ENCODE results near the gene SPATS2.

Gene SPATS2

GRCh38 chr12:49546481-49546880 is 179.2 kb downstream of the SPATS2 start:
- no peak overlapping the region for H3K4me3 ChIP-seq (ENCODE audit: low read depth, low read length)
- DNase-seq (ENCODE audit: low read depth, low spot score) = no peak
- CTCF ChIA-PET = interaction anchor here (1.0 to 2.5 kb wide), 7 partner anchors 11 to 215 kb away, joined by 3 to 10 read pairs (median 4); no protein-coding TSS in a partner anchor
- TF ChIP-seq CTCF (IDR thresholded peaks at IDR 0.05; ENCODE audit: insufficient read depth, low read length, missing control alignments) = no peak
- POLR2A ChIA-PET = interaction anchor here (0.7 kb wide), 1 partner anchor 9 kb away, joined by 3 read pairs; no protein-coding TSS in a partner anchor

- no peak overlapping the region for H3K4me3 ChIP-seq (ENCODE audit: low read depth, low read length)
- DNase-seq (ENCODE audit: low read depth, low spot score) = no peak
- TF ChIP-seq CTCF (IDR thresholded peaks at IDR 0.05; ENCODE audit: insufficient read depth, low read length, missing control alignments) = no peak
- CTCF ChIA-PET = interaction anchor here (1.0 to 2.5 kb wide), 5 partner anchors 10 to 215 kb away, joined by 3 to 10 read pairs (median 5); no protein-coding TSS in a partner anchor
- POLR2A ChIA-PET = no interaction called here
Observed at GRCh38 chr12:49547090-49547690, 179.9 kb downstream of the SPATS2 start.

GRCh38 chr12:49548481-49548821 is 181.2 kb downstream of the SPATS2 start:
- ChIA-PET POLR2A (interaction anchor here (1.1 kb wide), 1 partner anchor 12 kb away, joined by 3 read pairs; no protein-coding TSS in a partner anchor), CTCF (interaction anchor here (1.0 to 7.1 kb wide), 4 partner anchors 8 to 217 kb away, joined by 3 to 44 read pairs (median 8); no protein-coding TSS in a partner anchor)
- H3K4me3 ChIP-seq (ENCODE audit: low read depth, low read length) = no peak overlapping the region
- no peak for TF ChIP-seq CTCF (IDR thresholded peaks at IDR 0.05; ENCODE audit: insufficient read depth, low read length, missing control alignments)
- DNase-seq (ENCODE audit: low read depth, low spot score) = no peak

GRCh38 chr12:49548822-49549648 is 181.8 kb downstream of the SPATS2 start:
- TF ChIP-seq CTCF (IDR thresholded peaks at IDR 0.05; ENCODE audit: insufficient read depth, low read length, missing control alignments) = peak; percentile 57
- DNase-seq (ENCODE audit: low read depth, low spot score) = no peak
- H3K4me3 ChIP-seq (ENCODE audit: low read depth, low read length) = peak overlapping the region; percentile 34
- ChIA-PET CTCF (interaction anchor here (1.0 to 7.1 kb wide), 5 partner anchors 8 to 217 kb away, joined by 3 to 44 read pairs (median 9); no protein-coding TSS in a partner anchor), POLR2A (interaction anchor here (1.1 kb wide), 1 partner anchor 11 kb away, joined by 3 read pairs; no protein-coding TSS in a partner anchor)

- no peak for TF ChIP-seq CTCF (IDR thresholded peaks at IDR 0.05; ENCODE audit: insufficient read depth, low read length, missing control alignments)
- ChIA-PET CTCF (interaction anchor here (0.7 to 7.1 kb wide), 5 partner anchors 30 to 218 kb away, joined by 3 to 44 read pairs (median 9); no protein-coding TSS in a partner anchor), POLR2A (no interaction called here)
- DNase-seq (ENCODE audit: low read depth, low spot score) = no peak
- H3K4me3 ChIP-seq (ENCODE audit: low read depth, low read length) = no peak overlapping the region
Observed at GRCh38 chr12:49549735-49550692, 182.8 kb downstream of the SPATS2 start.

Measured in AG04449 (cell line).